WTC11 (cell line): ENCODE data around the gene TNIK. TPM values are rescaled to one million over a fixed set of nuclear protein-coding genes. Genes with fewer than 3 reads are reported as not detected.

ENCODE experiments used
- ATAC-seq: fragments of 200-7000 bp; cut with Tn5 transposase; 2 replicates; pipeline ENCODE4 v1.10.0; 2021; ENCODE audit warnings: mild to moderate bottlenecking, moderate library complexity
- CTCF ChIA-PET: fragments of 300-600 bp; sonication (Branson Sonifier 250); formaldehyde crosslinking; loops from one replicate; lab custom pipeline; 2021; ENCODE audit warnings: antibody characterized with exemption; lab: Charles Lee
- POLR2A ChIA-PET: fragments of 350-600 bp; sonication (Branson Sonifier 250); formaldehyde crosslinking; loops from one replicate; lab custom pipeline; 2021; ENCODE audit warnings: antibody characterized with exemption; lab: Charles Lee
- DNase-seq: peaks from one replicate; pipeline ENCODE4 v3.0.0; 2021; ENCODE audit warnings: low spot score
- H3K27ac Mint-ChIP-seq: 2 replicates; pipeline ENCODE4 v1.8.0; 2021; ENCODE audit warnings: mixed read lengths
- H3K27me3 Mint-ChIP-seq: 2 replicates; pipeline ENCODE4 v1.8.0; 2021; ENCODE audit warnings: low read depth, mild to moderate bottlenecking, moderate library complexity, mixed read lengths
- H3K36me3 Mint-ChIP-seq: 2 replicates; pipeline ENCODE4 v1.8.0; 2021; ENCODE audit warnings: mixed read lengths
- H3K4me1 Mint-ChIP-seq: 2 replicates; pipeline ENCODE4 v1.8.0; 2022; ENCODE audit warnings: mixed read lengths
- H3K4me3 Mint-ChIP-seq: 2 replicates; pipeline ENCODE4 v1.8.0; 2021; ENCODE audit warnings: mild to moderate bottlenecking, moderate library complexity, mixed read lengths
- H3K9me3 Mint-ChIP-seq: 2 replicates; pipeline ENCODE4 v1.8.0; 2021; ENCODE audit warnings: mixed read lengths
- ATF3 ChIP-seq: sonication (generic); formaldehyde crosslinking; conservative IDR thresholded peaks from 2 replicates; pipeline ENCODE4 v1.8.1; 2022; ENCODE audit warnings: mild to moderate bottlenecking, missing genetic modification reagents
- ATF6 ChIP-seq: sonication (generic); formaldehyde crosslinking; IDR thresholded peaks from 2 replicates; pipeline ENCODE4 v1.8.1; 2023; ENCODE audit warnings: mild to moderate bottlenecking, missing genetic modification reagents
- CTCF ChIP-seq: fragments of 200-600 bp; IDR thresholded peaks from 2 replicates; pipeline ENCODE4 v1.8.0; 2022; ENCODE audit warnings: antibody characterized with exemption
- FOXJ3 ChIP-seq: sonication (generic); formaldehyde crosslinking; IDR thresholded peaks from 2 replicates; pipeline ENCODE4 v1.9.0; 2021; ENCODE audit warnings: missing genetic modification reagents, mild to moderate bottlenecking, borderline replicate concordance
- IRF2 ChIP-seq: sonication (generic); formaldehyde crosslinking; IDR thresholded peaks from 2 replicates; pipeline ENCODE4 v1.8.0; 2022; ENCODE audit warnings: low read depth, missing genetic modification reagents, borderline replicate concordance
- MYBL2 ChIP-seq: sonication (generic); formaldehyde crosslinking; IDR thresholded peaks from 2 replicates; pipeline ENCODE4 v1.8.1; 2023; ENCODE audit warnings: mild to moderate bottlenecking, moderate library complexity, missing genetic modification reagents
- NR1H2 ChIP-seq: sonication (generic); formaldehyde crosslinking; IDR thresholded peaks from 2 replicates; pipeline ENCODE4 v1.9.0; 2021; ENCODE audit warnings: mild to moderate bottlenecking, moderate library complexity, missing genetic modification reagents
- OVOL2 ChIP-seq: fragments of 250-450 bp; sonication (Bioruptor Pico); IDR thresholded peaks from 2 replicates; pipeline ENCODE4 v1.9.0; 2021; ENCODE audit warnings: mild to moderate bottlenecking, borderline replicate concordance
- PREB ChIP-seq: sonication (generic); formaldehyde crosslinking; IDR thresholded peaks from 2 replicates; pipeline ENCODE4 v1.8.1; 2022; ENCODE audit warnings: mild to moderate bottlenecking, missing genetic modification reagents, moderate library complexity, borderline replicate concordance
- RELA ChIP-seq: sonication (generic); formaldehyde crosslinking; IDR thresholded peaks from 2 replicates; pipeline ENCODE4 v1.8.1; 2022; ENCODE audit warnings: missing genetic modification reagents, mild to moderate bottlenecking, borderline replicate concordance
- ZMAT4 ChIP-seq: fragments of 250-450 bp; sonication (Bioruptor Pico); IDR thresholded peaks from 2 replicates; pipeline ENCODE4 v1.9.0; 2021; ENCODE audit warnings: mild to moderate bottlenecking
- ZNF281 ChIP-seq: sonication (generic); formaldehyde crosslinking; IDR thresholded peaks from 2 replicates; pipeline ENCODE4 v1.8.0; 2023; ENCODE audit warnings: mild to moderate bottlenecking, missing genetic modification reagents
- ZNF425 ChIP-seq: fragments of 250-450 bp; sonication (Bioruptor Pico); conservative IDR thresholded peaks from 2 replicates; pipeline ENCODE4 v1.9.0; 2021; ENCODE audit warnings: mild to moderate bottlenecking
- ZNF512 ChIP-seq: sonication (generic); formaldehyde crosslinking; IDR thresholded peaks from 2 replicates; pipeline ENCODE4 v1.8.1; 2022; ENCODE audit warnings: missing genetic modification reagents, borderline replicate concordance
- total RNA-seq: library from RNA; stranded (reverse); gene quantifications from 3 replicates; pipeline ENCODE4 v1.2.3, GENCODE V29; 2021

TNIK gene
- total RNA-seq, 1 experiment from 2014 or later = 50.3 TPM

- Mint-ChIP-seq H3K9me3 (no peaks in the 10 kb centered on the region), H3K36me3 (peaks cover 19% of the 10 kb centered on the region), H3K4me3 (no peak overlapping the region), H3K27ac (no peak overlapping the region), H3K27me3 (no peaks in the 10 kb centered on the region), H3K4me1 (peaks cover 32% of the 10 kb centered on the region)
- ATAC-seq (peak; percentile 16; the same call in 1 of the 2 replicates), DNase-seq (peak; percentile 38)
- CTCF ChIA-PET = interaction anchor here (0.6 to 2.3 kb wide), 18 partner anchors 10 to 394 kb away, joined by 3 to 10 read pairs (median 4); partner anchors contain the start of gene TNIK
- TF ChIP-seq ZNF425 (CRISPR knock-in tag) (no peak), ATF3 (CRISPR knock-in tag) (no peak), ZMAT4 (no peak), MYBL2 (CRISPR knock-in tag) (no peak), CTCF (peak; percentile 53), RELA (CRISPR knock-in tag) (no peak)
- POLR2A ChIA-PET = no interaction called here
Observed at GRCh38 chr3:171172070-171172469, 288.1 kb downstream of the TNIK start.

- no peaks in the 10 kb centered on the region for H3K9me3 Mint-ChIP-seq
- DNase-seq = no peak
- no peak overlapping the region for H3K4me3 Mint-ChIP-seq
- no peaks in the 10 kb centered on the region for H3K27me3 Mint-ChIP-seq
- no peak overlapping the region for H3K27ac Mint-ChIP-seq
- no peak for TF ChIP-seq OVOL2 (CRISPR knock-in tag)
- TF ChIP-seq FOXJ3 (CRISPR knock-in tag) = no peak
- no peak for TF ChIP-seq ZNF281
- no peak for TF ChIP-seq ATF6 (CRISPR knock-in tag)
- TF ChIP-seq PREB (CRISPR knock-in tag) = no peak
- TF ChIP-seq MYBL2 (CRISPR knock-in tag) = no peak
- no peak for TF ChIP-seq ZNF512 (CRISPR knock-in tag)
- TF ChIP-seq CTCF = no peak
- TF ChIP-seq NR1H2 (CRISPR knock-in tag) = no peak
- TF ChIP-seq IRF2 (CRISPR knock-in tag) = no peak
- TF ChIP-seq, all 79 proteins: peak for 0
- no peak for ATAC-seq
- peaks cover 23% of the 10 kb centered on the region for H3K36me3 Mint-ChIP-seq
- POLR2A ChIA-PET = no interaction called here
- CTCF ChIA-PET = no interaction called here
- peaks cover 46% of the 10 kb centered on the region for H3K4me1 Mint-ChIP-seq
Observed at GRCh38 chr3:171169866-171170265, 290.3 kb downstream of the TNIK start.
